BJ (cell line): ENCODE results near the gene DTX4. TPM values are rescaled to one million over a fixed set of nuclear protein-coding genes. Genes with fewer than 3 reads are reported as not detected.

Source experiments
- CTCF ChIA-PET: fragments of 350-600 bp; formaldehyde crosslinking; extraction: SDS; loops from one replicate; lab custom pipeline; 2021; ENCODE audit warnings: antibody characterized with exemption, inconsistent platforms; lab: Yijun Ruan, JAX
- POLR2A ChIA-PET: fragments of 300-600 bp; sonication (Branson Sonifier 250); formaldehyde crosslinking; extraction: SDS; loops from one replicate; lab custom pipeline; 2021; ENCODE audit warnings: antibody characterized with exemption; lab: Charles Lee
- DNase-seq: peaks from one replicate; pipeline ENCODE4 v3.0.0-alpha.2; 2011; ENCODE audit warnings: low read depth
- H3K27me3 ChIP-seq: 2 replicates; pipeline ENCODE4 v1.6.0; 2011; ENCODE audit warnings: low read length; ENCODE audit not compliant: control insufficient read depth, insufficient read depth
- H3K36me3 ChIP-seq: 2 replicates; pipeline ENCODE4 v1.5.1; 2011; ENCODE audit warnings: low read length; ENCODE audit not compliant: control insufficient read depth, insufficient read depth
- H3K4me3 ChIP-seq: 2 replicates; pipeline ENCODE4 v1.5.1; 2011; ENCODE audit warnings: low read depth, mild to moderate bottlenecking, control low read depth, low read length
- polyA plus RNA-seq: library from polyadenylated mRNA; depleted of rRNA; stranded (reverse); fragments of >200 nt; gene quantifications from 2 replicates; pipeline ENCODE4 v1.2.3, GENCODE V29; 2011
- TF ChIP-seq, protein P1 (sequence below): IDR thresholded peaks from 2 replicates; pipeline ENCODE4 v1.5.1; 2011; ENCODE audit warnings: low read depth, mild to moderate bottlenecking, control low read depth, inconsistent platforms, low read length, moderate library complexity; ENCODE audit not compliant: insufficient read depth

Gene DTX4
- polyA plus RNA-seq, 1 experiment = 1.2 TPM

DNA sequence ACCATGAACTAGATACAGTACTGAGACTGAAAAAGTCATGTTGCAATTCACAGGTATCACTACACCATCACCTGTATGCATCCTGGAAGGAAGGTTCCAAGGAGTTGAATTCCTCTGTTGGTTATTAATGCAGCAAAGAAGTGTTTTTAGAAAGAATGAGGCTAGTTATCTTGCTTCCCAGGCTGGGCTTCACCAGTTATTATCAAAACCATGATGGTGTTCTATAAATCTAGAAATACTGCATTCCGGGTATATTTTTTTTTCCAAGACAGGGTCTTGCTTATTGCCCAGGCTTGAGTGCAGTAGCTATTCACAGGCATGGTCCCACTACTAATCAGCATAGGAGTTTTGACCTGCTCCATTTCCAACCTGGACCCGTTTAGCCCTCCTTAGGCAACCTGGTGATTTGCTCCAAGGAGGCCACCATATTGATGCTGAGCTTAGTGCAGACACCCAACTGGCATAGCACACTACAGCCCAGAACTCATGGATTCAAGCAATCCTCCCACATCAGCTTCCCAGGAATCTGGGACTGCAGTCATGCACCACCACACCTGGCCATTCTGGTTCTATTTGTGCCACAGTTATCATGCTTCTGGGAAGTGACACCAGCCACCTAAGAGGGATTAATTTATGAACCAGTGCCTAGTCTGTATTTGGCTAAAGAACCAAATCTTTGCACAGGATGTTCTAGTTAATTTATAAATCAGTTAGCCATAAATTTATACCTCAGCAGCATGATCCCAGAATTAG lies 42.4 kb downstream of the DTX4 start:
- ChIA-PET POLR2A (no interaction called here), CTCF (interaction anchor here (0.9 to 2.1 kb wide), 2 partner anchors 43 to 44 kb away, joined by 3 to 13 read pairs; partner anchors contain the start of gene DTX4)
- DNase-seq = no peak
- no peak overlapping the region for H3K4me3 ChIP-seq
- H3K27me3 ChIP-seq = peaks cover 3% of the 10 kb centered on the region
- no peaks in the 10 kb centered on the region for H3K36me3 ChIP-seq
- TF ChIP-seq, protein P1, sequence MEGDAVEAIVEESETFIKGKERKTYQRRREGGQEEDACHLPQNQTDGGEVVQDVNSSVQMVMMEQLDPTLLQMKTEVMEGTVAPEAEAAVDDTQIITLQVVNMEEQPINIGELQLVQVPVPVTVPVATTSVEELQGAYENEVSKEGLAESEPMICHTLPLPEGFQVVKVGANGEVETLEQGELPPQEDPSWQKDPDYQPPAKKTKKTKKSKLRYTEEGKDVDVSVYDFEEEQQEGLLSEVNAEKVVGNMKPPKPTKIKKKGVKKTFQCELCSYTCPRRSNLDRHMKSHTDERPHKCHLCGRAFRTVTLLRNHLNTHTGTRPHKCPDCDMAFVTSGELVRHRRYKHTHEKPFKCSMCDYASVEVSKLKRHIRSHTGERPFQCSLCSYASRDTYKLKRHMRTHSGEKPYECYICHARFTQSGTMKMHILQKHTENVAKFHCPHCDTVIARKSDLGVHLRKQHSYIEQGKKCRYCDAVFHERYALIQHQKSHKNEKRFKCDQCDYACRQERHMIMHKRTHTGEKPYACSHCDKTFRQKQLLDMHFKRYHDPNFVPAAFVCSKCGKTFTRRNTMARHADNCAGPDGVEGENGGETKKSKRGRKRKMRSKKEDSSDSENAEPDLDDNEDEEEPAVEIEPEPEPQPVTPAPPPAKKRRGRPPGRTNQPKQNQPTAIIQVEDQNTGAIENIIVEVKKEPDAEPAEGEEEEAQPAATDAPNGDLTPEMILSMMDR = no peak

DNA sequence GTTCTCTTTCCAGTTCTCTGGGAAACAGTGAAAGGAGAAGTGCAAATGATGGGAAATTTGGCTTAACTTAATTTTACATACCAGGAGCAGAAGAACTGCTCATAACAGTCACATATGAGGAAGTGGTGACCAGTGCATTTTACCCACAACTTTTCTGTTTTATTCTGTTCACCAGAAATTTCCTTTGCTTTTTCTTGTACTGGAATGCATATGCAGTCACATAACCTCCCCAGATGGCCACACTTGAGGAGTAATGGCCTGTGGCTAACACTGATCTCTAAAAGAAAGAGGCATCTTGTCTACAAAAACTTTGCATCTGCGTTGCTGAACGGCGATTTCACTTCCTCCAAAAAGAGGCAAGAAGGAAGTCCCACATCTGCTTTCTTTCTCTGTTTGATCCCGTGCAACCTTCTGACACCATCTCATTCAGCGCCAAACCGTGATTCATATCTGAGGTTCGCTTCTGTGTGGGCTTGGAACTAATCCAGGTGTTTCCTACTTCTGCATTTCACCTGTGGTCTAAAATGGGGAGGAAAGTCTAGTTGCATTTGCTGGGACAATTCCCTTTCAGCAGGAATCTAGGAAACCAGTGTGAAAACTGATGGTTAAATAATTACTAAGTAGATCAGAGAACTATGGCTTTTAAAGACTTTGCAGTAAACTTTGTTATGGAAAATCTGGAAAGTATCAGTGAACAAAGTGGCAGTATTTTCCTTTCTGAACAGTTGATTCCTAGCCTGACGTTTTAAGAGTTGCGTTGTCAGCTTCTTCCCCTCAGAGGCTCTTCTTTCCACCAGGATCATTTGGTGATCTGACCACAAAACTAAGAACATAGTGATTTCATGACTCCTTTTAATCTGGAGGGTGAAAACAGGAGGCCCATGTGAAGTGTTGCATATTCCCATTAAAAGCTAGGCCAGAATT lies 45.0 kb downstream of the DTX4 start:
- TF ChIP-seq, protein P1 = no peak
- ChIA-PET POLR2A (no interaction called here), CTCF (interaction anchor here (0.8 to 2.8 kb wide), 2 partner anchors 10 to 46 kb away, joined by 3 to 13 read pairs; partner anchors contain the start of gene DTX4)
- DNase-seq = no peak
- Histone ChIP-seq H3K36me3 (no peaks in the 10 kb centered on the region), H3K27me3 (no peaks in the 10 kb centered on the region), H3K4me3 (no peak overlapping the region)

DNA sequence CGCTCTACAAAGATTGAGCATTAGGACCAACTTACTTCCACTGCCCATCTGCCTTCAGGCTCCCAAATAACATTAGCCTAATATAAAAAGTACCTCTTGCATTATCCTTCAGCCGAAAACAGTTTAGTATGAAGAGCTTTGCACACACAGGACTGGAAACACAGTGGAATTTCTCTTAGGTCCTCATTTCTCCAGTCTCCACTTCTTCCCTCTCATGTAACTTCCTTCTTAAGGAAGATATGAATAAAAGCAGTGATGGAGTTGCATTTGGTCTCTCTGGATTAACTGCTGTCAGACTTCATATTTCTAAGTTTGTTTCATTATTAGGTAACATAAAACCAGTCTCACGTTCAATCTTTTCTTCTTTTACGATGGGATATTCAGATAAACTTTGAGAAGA lies 46.4 kb downstream of the DTX4 start:
- TF ChIP-seq, protein P1 = no peak
- no peaks in the 10 kb centered on the region for H3K27me3 ChIP-seq
- ChIA-PET POLR2A (no interaction called here), CTCF (interaction anchor here (1.5 to 2.8 kb wide), 2 partner anchors 32 to 47 kb away, joined by 5 to 13 read pairs; partner anchors contain the start of gene DTX4)
- no peaks in the 10 kb centered on the region for H3K36me3 ChIP-seq
- no peak overlapping the region for H3K4me3 ChIP-seq
- no peak for DNase-seq

DNA sequence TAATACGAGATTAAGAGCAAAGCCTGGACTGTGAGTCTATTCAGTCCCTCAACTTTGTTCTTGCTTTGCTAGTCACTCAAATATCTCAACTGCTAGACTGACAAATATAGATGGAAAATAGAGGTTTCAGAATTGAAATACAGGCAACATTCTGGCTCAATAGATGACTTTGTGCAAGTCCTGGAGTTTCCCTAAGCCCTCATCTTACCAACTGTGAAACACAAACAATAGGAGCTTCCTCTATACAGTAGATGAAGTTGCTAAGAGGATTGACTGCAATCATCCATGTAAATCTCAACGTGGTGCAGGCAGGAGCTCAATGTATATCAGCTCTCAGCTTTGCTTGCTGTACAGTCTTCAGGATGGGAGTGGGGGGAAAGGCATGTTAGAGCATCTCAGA lies 47.0 kb downstream of the DTX4 start:
- CTCF ChIA-PET = interaction anchor here (1.5 to 2.8 kb wide), 2 partner anchors 32 to 47 kb away, joined by 5 to 13 read pairs; partner anchors contain the start of gene DTX4
- Histone ChIP-seq H3K27me3 (no peaks in the 10 kb centered on the region), H3K4me3 (no peak overlapping the region), H3K36me3 (no peaks in the 10 kb centered on the region)
- POLR2A ChIA-PET = no interaction called here
- DNase-seq = no peak
- TF ChIP-seq, protein P1 = no peak

DNA sequence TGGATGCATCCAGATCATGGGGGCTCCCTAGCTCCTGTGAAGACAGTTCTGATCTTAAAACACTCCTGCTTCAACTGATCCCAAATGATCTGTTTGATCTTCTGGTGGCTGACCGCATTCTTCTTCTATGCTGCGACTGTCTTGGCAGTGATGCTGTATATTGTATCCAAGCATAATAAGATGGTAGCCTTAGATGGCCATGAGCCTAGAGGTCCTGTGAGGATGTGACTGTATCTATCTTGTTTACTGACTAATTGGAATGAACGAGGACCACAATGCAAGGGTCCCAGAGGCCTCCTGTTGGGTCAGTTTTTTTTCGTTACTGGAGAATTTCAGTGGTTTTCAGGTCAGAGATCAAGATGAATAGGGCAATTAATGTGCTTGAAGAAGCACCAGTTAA lies 47.9 kb downstream of the DTX4 start:
- ChIA-PET CTCF (interaction anchor here (1.3 kb wide), 2 partner anchors 11 to 44 kb away, joined by 3 to 4 read pairs; no protein-coding TSS in a partner anchor), POLR2A (no interaction called here)
- TF ChIP-seq, protein P1 = no peak
- Histone ChIP-seq H3K27me3 (no peaks in the 10 kb centered on the region), H3K4me3 (no peak overlapping the region), H3K36me3 (no peaks in the 10 kb centered on the region)
- DNase-seq = no peak
